PFSK-1 (cell line): Measurements from ENCODE around the gene PLAC9.

Source experiments
- POLR2AphosphoS5 ChIP-seq: IDR thresholded peaks from 2 replicates; pipeline ENCODE4 v1.6.1; 2012; ENCODE audit warnings: low read depth, mild to moderate bottlenecking, control low read depth, low read length, moderate library complexity
- SIN3A ChIP-seq: IDR thresholded peaks from 2 replicates; pipeline ENCODE4 v1.6.1; 2012; ENCODE audit warnings: mild to moderate bottlenecking, low read length, moderate library complexity, borderline replicate concordance; ENCODE audit not compliant: insufficient read depth
- TAF1 ChIP-seq: IDR thresholded peaks from 2 replicates; pipeline ENCODE4 v1.6.1; 2012; ENCODE audit warnings: low read length, control low read depth, borderline replicate concordance; ENCODE audit not compliant: insufficient read depth
- TF ChIP-seq, protein P1 (sequence below), 2 experiments: IDR thresholded peaks; 2 replicates each; pipeline versions ENCODE4 v1.6.1 to v1.8.0; 2011 to 2012; ENCODE audit warnings: low read depth in 2 of 2, low read length in 2 of 2, control low read depth in 1 of 2, inconsistent platforms in 1 of 2, mild to moderate bottlenecking in 1 of 2, moderate library complexity in 1 of 2; ENCODE audit not compliant: insufficient read depth in 1 of 2

DNA sequence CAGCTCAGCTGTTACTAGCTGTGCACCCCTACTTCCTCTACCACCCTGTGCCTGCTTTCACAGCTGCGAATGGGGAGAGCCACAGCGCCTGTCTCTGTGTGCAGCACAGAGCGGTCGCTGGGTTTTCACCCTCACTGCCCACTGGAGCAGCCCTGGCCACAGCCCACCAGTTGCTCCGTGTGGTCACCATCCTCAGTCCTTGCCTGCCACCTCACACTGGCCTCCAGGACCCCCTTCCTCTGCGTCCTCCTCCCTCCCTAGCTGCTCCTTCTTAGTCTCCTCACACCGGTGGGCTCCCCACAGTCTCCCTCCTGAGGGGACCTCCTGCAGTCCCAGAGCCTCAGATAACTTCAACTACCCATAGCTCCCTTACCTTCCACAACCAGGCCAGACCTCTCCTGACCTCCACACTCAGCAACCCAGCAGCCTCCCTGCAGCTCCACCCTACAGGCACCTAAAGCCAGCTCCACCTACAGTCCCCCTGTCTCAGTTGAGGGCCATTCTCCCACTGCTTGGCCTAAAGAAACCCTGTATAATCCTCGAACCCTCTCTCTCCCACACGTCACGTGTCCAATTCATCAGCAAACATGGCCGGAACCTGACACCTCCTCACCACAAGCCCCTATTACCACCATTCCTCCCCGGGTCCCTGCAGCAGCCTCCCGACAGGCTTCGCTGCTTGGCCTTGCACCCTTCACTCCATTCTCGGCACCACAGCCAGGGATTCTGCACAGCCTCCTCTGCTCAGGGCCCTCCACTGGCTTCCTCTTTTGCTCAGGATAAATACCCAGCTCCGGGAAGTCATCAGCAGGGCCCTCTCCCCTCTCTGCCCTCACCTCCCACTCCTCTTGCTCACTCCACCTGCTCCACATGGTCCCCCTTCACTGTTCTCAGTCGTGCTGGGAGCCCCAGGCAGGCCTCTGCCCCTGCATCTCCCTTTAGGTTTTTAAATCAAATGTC, 28.1 kb downstream of the PLAC9 start:
- TF ChIP-seq SIN3A (no peak), POLR2AphosphoS5 (no peak), TAF1 (no peak)
- TF ChIP-seq, protein P1, sequence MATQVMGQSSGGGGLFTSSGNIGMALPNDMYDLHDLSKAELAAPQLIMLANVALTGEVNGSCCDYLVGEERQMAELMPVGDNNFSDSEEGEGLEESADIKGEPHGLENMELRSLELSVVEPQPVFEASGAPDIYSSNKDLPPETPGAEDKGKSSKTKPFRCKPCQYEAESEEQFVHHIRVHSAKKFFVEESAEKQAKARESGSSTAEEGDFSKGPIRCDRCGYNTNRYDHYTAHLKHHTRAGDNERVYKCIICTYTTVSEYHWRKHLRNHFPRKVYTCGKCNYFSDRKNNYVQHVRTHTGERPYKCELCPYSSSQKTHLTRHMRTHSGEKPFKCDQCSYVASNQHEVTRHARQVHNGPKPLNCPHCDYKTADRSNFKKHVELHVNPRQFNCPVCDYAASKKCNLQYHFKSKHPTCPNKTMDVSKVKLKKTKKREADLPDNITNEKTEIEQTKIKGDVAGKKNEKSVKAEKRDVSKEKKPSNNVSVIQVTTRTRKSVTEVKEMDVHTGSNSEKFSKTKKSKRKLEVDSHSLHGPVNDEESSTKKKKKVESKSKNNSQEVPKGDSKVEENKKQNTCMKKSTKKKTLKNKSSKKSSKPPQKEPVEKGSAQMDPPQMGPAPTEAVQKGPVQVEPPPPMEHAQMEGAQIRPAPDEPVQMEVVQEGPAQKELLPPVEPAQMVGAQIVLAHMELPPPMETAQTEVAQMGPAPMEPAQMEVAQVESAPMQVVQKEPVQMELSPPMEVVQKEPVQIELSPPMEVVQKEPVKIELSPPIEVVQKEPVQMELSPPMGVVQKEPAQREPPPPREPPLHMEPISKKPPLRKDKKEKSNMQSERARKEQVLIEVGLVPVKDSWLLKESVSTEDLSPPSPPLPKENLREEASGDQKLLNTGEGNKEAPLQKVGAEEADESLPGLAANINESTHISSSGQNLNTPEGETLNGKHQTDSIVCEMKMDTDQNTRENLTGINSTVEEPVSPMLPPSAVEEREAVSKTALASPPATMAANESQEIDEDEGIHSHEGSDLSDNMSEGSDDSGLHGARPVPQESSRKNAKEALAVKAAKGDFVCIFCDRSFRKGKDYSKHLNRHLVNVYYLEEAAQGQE (IDR thresholded peaks at IDR 0.05; ENCODE audit: insufficient read depth in 1 of 2, low read depth in 2 of 2, low read length in 2 of 2), result no peak
